ENCODE results near the gene METAP1.

Gene METAP1

DNA sequence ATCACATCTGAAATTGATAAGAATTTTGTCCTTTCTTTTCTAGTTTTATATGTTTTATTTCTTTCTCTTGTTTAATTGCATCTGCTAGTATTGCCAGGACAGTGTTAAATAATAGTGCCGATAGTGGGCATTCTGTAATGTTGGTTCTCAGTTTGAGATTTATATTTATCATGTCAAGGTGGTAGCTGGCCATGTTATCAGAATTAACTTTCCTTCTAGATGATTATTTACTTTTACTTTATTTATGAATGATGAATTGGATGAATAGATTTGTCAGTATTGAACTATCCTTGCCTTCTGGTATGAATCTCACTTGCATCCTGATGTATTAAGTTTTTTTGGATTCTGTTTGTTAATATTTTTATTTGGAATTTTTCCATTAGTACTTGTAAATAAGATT lies 42.7 kb downstream of the METAP1 start:
- no peak for TF ChIP-seq PPARA (CRISPR knock-in tag; IDR thresholded peaks at IDR 0.05; ENCODE audit: borderline replicate concordance)
- TF ChIP-seq ARNTL (CRISPR knock-in tag; IDR thresholded peaks at IDR 0.05; ENCODE audit: borderline replicate concordance, low read depth): no peak
- TF ChIP-seq ZNF8 (CRISPR knock-in tag; IDR thresholded peaks at IDR 0.05): no peak
- TF ChIP-seq SNAI2 (CRISPR knock-in tag; IDR thresholded peaks at IDR 0.05): no peak
- TF ChIP-seq ZNF70 (CRISPR knock-in tag; IDR thresholded peaks at IDR 0.05): no peak
- no peak for TF ChIP-seq ZFP30 (CRISPR knock-in tag; IDR thresholded peaks at IDR 0.05)
- TF ChIP-seq, protein P1, sequence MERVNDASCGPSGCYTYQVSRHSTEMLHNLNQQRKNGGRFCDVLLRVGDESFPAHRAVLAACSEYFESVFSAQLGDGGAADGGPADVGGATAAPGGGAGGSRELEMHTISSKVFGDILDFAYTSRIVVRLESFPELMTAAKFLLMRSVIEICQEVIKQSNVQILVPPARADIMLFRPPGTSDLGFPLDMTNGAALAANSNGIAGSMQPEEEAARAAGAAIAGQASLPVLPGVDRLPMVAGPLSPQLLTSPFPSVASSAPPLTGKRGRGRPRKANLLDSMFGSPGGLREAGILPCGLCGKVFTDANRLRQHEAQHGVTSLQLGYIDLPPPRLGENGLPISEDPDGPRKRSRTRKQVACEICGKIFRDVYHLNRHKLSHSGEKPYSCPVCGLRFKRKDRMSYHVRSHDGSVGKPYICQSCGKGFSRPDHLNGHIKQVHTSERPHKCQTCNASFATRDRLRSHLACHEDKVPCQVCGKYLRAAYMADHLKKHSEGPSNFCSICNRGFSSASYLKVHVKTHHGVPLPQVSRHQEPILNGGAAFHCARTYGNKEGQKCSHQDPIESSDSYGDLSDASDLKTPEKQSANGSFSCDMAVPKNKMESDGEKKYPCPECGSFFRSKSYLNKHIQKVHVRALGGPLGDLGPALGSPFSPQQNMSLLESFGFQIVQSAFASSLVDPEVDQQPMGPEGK (CRISPR knock-in tag; IDR thresholded peaks at IDR 0.05; ENCODE audit: borderline replicate concordance): no peak
- TF ChIP-seq, protein P2, sequence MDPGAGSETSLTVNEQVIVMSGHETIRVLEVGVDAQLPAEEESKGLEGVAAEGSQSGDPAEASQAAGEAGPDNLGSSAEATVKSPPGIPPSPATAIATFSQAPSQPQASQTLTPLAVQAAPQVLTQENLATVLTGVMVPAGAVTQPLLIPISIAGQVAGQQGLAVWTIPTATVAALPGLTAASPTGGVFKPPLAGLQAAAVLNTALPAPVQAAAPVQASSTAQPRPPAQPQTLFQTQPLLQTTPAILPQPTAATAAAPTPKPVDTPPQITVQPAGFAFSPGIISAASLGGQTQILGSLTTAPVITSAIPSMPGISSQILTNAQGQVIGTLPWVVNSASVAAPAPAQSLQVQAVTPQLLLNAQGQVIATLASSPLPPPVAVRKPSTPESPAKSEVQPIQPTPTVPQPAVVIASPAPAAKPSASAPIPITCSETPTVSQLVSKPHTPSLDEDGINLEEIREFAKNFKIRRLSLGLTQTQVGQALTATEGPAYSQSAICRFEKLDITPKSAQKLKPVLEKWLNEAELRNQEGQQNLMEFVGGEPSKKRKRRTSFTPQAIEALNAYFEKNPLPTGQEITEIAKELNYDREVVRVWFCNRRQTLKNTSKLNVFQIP (CRISPR knock-in tag; IDR thresholded peaks at IDR 0.05; ENCODE audit: borderline replicate concordance, low read depth): no peak
- TF ChIP-seq BACH2 (CRISPR knock-in tag; IDR thresholded peaks at IDR 0.05; ENCODE audit: borderline replicate concordance): no peak
- TF ChIP-seq, protein P3, sequence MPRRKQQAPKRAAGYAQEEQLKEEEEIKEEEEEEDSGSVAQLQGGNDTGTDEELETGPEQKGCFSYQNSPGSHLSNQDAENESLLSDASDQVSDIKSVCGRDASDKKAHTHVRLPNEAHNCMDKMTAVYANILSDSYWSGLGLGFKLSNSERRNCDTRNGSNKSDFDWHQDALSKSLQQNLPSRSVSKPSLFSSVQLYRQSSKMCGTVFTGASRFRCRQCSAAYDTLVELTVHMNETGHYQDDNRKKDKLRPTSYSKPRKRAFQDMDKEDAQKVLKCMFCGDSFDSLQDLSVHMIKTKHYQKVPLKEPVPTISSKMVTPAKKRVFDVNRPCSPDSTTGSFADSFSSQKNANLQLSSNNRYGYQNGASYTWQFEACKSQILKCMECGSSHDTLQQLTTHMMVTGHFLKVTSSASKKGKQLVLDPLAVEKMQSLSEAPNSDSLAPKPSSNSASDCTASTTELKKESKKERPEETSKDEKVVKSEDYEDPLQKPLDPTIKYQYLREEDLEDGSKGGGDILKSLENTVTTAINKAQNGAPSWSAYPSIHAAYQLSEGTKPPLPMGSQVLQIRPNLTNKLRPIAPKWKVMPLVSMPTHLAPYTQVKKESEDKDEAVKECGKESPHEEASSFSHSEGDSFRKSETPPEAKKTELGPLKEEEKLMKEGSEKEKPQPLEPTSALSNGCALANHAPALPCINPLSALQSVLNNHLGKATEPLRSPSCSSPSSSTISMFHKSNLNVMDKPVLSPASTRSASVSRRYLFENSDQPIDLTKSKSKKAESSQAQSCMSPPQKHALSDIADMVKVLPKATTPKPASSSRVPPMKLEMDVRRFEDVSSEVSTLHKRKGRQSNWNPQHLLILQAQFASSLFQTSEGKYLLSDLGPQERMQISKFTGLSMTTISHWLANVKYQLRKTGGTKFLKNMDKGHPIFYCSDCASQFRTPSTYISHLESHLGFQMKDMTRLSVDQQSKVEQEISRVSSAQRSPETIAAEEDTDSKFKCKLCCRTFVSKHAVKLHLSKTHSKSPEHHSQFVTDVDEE (CRISPR knock-in tag; IDR thresholded peaks at IDR 0.05): no peak
- no peak for TF ChIP-seq CSDC2 (CRISPR knock-in tag; IDR thresholded peaks at IDR 0.05)
- TF ChIP-seq ESRRG (CRISPR knock-in tag; IDR thresholded peaks at IDR 0.05): no peak
- TF ChIP-seq OSR1 (CRISPR knock-in tag; IDR thresholded peaks at IDR 0.05): no peak
- TF ChIP-seq TOX (CRISPR knock-in tag; IDR thresholded peaks at IDR 0.05; ENCODE audit: borderline replicate concordance): no peak
- TF ChIP-seq TCF4 (CRISPR knock-in tag; IDR thresholded peaks at IDR 0.05; ENCODE audit: borderline replicate concordance): no peak
- TF ChIP-seq, protein P4, sequence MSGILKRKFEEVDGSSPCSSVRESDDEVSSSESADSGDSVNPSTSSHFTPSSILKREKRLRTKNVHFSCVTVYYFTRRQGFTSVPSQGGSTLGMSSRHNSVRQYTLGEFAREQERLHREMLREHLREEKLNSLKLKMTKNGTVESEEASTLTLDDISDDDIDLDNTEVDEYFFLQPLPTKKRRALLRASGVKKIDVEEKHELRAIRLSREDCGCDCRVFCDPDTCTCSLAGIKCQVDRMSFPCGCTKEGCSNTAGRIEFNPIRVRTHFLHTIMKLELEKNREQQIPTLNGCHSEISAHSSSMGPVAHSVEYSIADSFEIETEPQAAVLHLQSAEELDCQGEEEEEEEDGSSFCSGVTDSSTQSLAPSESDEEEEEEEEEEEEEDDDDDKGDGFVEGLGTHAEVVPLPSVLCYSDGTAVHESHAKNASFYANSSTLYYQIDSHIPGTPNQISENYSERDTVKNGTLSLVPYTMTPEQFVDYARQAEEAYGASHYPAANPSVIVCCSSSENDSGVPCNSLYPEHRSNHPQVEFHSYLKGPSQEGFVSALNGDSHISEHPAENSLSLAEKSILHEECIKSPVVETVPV (CRISPR knock-in tag; IDR thresholded peaks at IDR 0.05): no peak
- TF ChIP-seq, protein P5, sequence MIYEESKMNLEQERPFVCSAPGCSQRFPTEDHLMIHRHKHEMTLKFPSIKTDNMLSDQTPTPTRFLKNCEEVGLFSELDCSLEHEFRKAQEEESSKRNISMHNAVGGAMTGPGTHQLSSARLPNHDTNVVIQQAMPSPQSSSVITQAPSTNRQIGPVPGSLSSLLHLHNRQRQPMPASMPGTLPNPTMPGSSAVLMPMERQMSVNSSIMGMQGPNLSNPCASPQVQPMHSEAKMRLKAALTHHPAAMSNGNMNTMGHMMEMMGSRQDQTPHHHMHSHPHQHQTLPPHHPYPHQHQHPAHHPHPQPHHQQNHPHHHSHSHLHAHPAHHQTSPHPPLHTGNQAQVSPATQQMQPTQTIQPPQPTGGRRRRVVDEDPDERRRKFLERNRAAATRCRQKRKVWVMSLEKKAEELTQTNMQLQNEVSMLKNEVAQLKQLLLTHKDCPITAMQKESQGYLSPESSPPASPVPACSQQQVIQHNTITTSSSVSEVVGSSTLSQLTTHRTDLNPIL (CRISPR knock-in tag; IDR thresholded peaks at IDR 0.05; ENCODE audit: low read depth): no peak
- no peak for TF ChIP-seq RARB (CRISPR knock-in tag; IDR thresholded peaks at IDR 0.05)
- no peak for TF ChIP-seq ISL1 (CRISPR knock-in tag; IDR thresholded peaks at IDR 0.05)
- ATAC-seq: no peak

DNA sequence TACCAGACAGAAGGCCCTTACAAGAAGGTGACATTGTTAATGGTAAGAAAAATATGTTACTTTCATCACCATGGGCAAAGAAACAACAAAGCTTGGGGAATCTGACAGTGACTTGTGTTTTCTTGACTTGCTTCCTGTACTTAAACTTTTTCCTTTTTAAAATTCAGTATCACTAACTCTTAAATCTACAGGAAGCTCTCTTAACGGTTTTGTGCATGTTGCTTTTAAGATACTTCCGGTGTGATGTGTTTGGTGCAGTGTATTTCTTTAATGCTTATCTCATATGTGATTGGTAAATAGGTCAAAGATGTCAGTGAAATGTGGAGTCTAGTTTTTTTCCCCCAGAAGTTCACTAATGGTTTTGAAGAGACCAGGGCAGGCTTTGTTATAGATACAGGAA lies 47.8 kb downstream of the METAP1 start:
- ATAC-seq: no peak
- TF ChIP-seq TOX (CRISPR knock-in tag; IDR thresholded peaks at IDR 0.05; ENCODE audit: borderline replicate concordance) (no peak), ZNF565 (CRISPR knock-in tag; conservative IDR thresholded peaks at IDR 0.05; ENCODE audit: low read depth) (no peak)
- TF ChIP-seq, protein P3 (CRISPR knock-in tag; IDR thresholded peaks at IDR 0.05): no peak
- TF ChIP-seq, protein P2 (CRISPR knock-in tag; IDR thresholded peaks at IDR 0.05; ENCODE audit: borderline replicate concordance, low read depth): no peak

Data from SK-N-SH treated with all-trans-retinoic acid at 6 μM for 48 hours (cell line).